GM21526 (cell line): ENCODE results near the gene PMEPA1.

Experiments
- ATAC-seq: cut with Tn5 transposase; IDR thresholded peaks from one replicate; pipeline ENCODE4 v1.9.1; 2021; ENCODE audit warnings: moderate library complexity; ENCODE audit not compliant: unreplicated experiment, low FRiP score

The PMEPA1 gene

DNA sequence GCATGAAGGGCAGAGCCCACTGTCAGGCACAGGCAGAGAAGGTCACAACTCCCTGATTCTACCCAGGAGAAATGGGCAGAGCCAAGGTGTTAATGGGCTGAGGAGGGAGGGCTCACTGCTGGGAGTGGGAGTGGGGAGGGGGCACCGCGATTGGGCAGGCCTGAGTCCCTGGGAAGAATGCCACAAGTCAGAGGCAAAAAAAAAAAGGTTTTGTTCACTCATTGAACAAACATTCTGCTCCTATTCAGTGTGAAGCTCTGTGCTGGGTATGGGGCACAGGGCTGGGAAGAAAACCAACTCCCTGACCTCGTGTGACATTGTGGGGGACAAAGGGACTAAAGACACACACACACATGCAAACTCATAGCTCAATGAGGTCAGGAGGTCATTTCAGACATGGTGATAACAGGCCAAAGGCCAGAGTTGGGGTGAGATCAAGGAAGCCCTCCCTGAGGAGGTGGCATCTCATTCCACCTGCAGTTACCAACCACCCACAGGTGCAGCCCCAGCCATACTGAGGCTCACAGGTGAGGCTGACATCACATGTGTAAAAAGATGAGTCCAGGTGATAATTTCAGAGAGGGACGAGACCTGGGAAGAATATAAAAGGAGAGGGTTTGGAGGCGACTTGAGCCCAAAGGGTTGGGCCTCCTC is 3.2 kb upstream of the PMEPA1 start:
- ATAC-seq: no peak

DNA sequence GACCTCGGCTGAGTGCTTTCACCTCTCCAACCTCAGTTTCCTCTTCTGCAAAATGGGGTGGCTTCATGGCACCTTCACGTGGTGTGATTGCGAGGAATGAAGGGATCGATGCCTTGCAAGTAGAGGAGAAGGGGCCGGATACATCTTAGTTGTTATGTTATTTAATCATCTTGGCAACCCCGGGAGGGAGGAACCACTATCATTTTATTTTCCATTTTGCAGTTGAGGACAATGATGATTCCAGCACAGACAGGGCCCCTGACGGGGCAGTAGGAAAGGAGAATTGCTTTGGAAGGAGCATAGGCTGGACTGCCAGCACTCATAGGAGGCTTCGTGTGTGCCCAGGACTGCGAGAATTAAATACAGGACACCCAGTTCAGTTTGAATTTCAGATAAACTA is 2.5 kb upstream of the PMEPA1 start:
- no peak for ATAC-seq

- ATAC-seq: no peak
These were observed 2.0 kb upstream of the PMEPA1 start for GRCh38 chr20:57711826-57712225.

GRCh38 chr20:57711311-57711712 is 1.5 kb upstream of the PMEPA1 start:
- ATAC-seq: no peak

DNA sequence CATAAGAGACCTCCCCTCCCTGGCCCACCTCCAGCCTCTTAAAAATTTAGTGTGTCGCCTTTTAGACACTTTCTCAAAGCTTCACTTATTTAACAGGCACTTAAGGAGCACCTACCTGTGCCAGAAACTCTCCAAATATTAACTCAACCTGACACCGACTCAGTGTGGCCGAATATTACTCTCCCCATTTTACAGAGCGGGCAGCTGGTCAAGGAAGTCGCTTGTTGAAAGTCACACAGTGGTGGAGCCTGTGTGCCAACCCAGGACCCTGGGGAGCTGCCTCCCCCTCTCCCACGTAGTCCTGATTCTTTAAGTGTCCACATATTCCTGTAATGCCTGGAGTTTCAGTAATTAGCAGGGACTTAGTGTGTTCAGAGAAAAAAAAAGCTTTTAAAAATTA is 1.0 kb upstream of the PMEPA1 start:
- ATAC-seq: no peak

DNA sequence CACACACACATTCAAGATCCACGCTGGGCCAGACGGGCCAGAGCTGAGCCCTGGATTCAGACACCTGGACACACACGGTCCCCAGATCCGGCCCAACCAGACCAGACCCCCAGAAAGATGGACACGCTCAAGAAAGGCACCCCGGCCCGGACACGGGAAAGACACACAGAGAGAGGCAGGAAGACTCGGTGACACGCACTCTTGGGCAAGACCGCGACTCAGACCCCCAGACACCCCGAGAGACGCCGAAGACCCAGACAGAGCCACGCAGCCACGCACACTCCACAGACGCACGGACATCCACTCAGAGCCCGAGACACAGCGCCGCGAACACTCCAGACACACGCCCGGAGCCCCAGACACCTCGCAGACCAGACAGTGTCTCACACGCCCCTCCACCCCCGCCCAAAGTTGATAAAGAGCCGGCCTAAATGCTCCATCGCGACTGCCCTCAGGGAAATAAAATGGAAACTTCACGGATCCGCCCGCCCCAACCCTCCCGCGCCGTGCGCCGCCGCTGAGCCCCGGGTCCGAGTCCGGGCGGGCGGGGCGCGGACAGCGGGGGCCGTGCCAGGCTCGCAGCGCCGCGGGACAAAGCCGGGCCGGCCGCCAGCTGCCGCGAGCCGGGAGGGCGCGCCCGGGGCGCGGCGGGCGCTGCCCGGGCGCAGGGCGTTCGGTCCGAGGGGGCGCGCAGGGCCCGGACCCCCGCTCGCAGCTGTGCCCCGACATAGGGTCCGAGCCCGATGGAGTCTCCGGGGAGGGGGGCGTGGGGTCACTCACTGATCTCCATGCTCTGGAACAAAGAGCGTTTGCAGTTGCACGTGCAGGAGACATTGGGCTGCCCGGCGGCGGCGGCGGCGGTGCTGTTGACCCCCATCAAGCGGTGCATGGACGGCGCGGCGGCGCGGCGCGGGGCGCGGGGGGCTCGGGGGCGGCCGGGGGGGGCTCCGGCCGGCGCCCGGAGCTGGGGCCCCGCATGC is 831 bp downstream of the PMEPA1 start:
- no peak for ATAC-seq

GRCh38 chr20:57707849-57708693 is 1.7 kb downstream of the PMEPA1 start:
- no peak for ATAC-seq

GRCh38 chr20:57707320-57707719 is 2.5 kb downstream of the PMEPA1 start:
- no peak for ATAC-seq

DNA sequence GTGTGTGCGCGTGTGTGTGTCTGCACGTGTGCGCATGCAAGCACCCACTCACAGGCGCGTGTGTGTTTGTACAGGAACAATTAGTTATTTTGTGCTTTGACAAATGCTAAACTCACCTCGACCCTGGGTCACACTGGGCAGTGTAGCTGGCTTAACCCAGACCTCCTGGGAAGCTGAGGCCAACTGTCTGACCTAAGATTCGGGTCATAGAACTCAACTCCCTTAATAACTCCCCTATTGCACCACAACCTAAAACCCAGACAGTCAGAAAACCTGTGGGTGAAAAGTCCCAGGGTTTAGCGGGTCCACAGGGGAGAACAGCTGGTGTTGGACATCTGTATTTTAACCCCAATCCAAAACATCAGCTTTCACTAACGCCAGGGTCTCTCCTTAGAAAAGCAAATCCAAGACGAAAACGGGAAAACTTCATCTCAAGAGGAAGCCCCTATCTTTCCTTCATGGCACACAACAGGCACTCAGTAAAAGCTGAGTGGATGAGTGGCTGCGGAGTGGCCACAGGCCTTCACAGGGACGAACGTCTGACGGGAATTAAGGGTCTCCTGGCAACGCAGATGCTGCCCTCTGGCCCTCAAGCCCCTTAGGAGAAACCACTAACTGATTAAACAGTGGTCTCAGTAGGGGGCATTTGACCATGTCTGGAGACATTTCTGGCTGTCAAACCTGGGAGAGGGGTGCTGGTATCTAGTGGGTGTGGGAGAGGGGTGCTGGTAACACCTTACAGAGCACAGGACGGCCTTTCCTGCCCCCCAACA is 4.5 kb downstream of the PMEPA1 start:
- ATAC-seq: no peak

GRCh38 chr20:57704245-57704644 is 5.6 kb downstream of the PMEPA1 start:
- no peak for ATAC-seq

GRCh38 chr20:57703013-57703412 is 6.8 kb downstream of the PMEPA1 start:
- no peak for ATAC-seq

GRCh38 chr20:57702521-57702920 is 7.3 kb downstream of the PMEPA1 start:
- no peak for ATAC-seq

DNA sequence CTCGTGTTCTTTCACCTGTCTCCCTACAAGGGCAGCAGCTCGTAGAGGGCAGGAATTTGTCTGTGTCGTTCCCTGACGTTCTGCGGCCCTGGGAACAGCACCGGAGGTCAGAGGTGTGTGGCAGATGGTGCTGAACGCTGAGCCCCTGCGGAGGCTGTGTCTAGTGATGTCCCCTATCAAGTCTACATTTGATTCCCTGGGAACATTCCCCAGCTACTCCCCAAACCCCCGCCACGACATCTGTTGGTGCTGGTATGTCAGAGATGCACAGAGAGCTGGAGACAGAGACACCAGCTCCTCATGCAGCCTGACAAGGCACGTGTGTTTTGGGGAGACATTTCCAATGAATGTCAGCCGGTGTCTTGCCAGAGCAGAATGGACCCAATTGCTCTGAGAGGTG is 7.7 kb downstream of the PMEPA1 start:
- no peak for ATAC-seq

GRCh38 chr20:57701651-57702050 is 8.2 kb downstream of the PMEPA1 start:
- ATAC-seq: no peak

- ATAC-seq: no peak
These were observed 8.7 kb downstream of the PMEPA1 start for GRCh38 chr20:57701090-57701489.

DNA sequence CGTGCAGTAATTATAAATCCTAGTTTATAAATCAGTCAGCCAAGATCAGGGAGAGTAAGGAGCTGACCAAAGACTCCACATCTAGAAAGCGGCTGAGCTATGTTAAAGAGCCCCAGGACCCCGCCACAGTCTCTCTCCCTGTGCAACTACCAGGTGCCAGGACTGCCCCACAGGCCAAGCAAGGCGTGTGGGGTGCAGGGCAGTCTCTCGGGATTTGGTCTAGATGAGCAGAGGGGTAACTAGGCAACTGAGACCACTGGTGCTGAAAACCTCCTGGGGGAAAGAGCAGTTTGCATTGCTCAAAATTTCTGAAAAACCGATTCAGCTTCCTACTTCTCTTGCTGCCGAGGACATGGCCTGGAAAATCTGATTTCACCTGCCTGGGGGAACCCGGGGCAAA is 10.4 kb downstream of the PMEPA1 start:
- ATAC-seq: no peak

DNA sequence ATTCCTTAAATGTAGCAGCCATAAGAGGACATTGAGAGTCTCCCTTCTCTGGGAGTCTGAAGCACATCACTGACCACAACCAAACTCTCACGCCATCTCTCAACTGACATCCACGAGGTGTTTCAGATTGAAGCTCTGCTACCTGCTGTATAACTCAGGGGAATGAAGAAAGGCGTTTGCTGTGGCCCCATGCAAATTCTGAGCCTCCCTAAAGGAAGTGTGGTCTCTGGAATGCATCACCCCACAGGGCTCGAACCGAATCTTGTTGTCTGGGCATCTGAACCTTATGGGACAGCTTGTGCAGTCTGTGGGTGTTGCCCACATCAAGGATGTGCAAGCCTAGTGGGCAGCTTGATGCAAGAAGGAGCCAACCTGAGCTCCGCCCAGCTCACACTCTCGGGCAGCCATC is 10.9 kb downstream of the PMEPA1 start:
- ATAC-seq: no peak

GRCh38 chr20:57698116-57698866 is 11.5 kb downstream of the PMEPA1 start:
- ATAC-seq: no peak

GRCh38 chr20:57697543-57697942 is 12.3 kb downstream of the PMEPA1 start:
- ATAC-seq: no peak
